DMS114 treated with DMSO at 0.1 percent for 48 hours (cell line): Measurements from ENCODE around the gene TNFAIP8L3.

Source experiments
- DNase-seq: peaks from one replicate; lab custom pipeline; 2025; ENCODE audit not compliant: unreplicated experiment; lab: John Stamatoyannopoulos, UW

The TNFAIP8L3 gene

GRCh38 chr15:51007131-51007666, 87.5 kb downstream of the TNFAIP8L3 start:
- no peak for DNase-seq
